ENCODE data around the gene CCDC87. TPM values are rescaled to one million over a fixed set of nuclear protein-coding genes. Genes with fewer than 3 reads are reported as not detected.

CCDC87 gene
- total RNA-seq, 4 donors from 2014 or later: 0.32 to 0.96 TPM; not detected in 2

DNA sequence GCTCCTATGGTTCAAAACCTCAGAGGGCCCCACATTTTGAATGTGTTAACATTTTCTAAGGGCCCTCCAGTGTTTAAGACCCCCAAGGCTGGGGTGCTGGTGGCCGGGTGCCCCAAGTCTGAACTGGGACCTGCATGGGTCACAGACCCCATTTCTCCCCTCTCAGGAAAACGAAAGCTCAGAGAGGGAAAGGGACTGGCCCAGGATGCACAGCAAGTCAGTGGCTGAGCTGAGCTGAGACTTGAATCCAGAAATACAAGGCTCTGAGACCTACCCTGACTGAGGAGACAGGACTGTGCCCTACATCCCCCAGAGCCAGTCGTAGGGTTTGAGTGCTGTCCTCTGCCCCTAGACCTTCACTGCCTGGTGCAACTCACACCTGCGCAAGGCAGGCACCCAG lies 42.0 kb downstream of the CCDC87 start:
- in situ Hi-C loops (cut with MboI; ENCODE audit: low pct_ligation_motif_present in 1 of 4, low pct_unique_long_range_greater_than_20kb in 1 of 4, low sequenced_read_pairs in 3 of 4): loop anchor here in 1 of 4 donors (25.0 kb wide), 1 partner anchor 286 kb away; the partner anchor contains the start of gene RCE1
- H3K9me3 ChIP-seq: no peaks in the 10 kb centered on the region
- no peak for TF ChIP-seq POLR2A (IDR thresholded peaks at IDR 0.05)
- no peak for TF ChIP-seq CTCF (IDR thresholded peaks at IDR 0.05)
- intact Hi-C loops (cut with DNase I; ENCODE audit: low total_unique reads): loop anchor here (10.0 kb wide), 1 partner anchor 284 kb away; no protein-coding TSS in a partner anchor
- H3K36me3 ChIP-seq: no peaks in the 10 kb centered on the region
- DNase-seq: no peak
- H3K4me3 ChIP-seq: no peak overlapping the region
- no peak overlapping the region for H3K27ac ChIP-seq
- WGBS, 2 donors (ENCODE audit: low coverage in 1 of 2): 90 to 91% methylated on average over 2 to 4 of the region's 4 CpGs
- H3K27me3 ChIP-seq: peaks cover 11% of the 10 kb centered on the region
- H3K4me1 ChIP-seq: peaks cover 0 to 9% (median 7%) of the 10 kb centered on the region in 4 donors

GRCh38 chr11:66549696-66550095 lies 43.2 kb downstream of the CCDC87 start:
- Histone ChIP-seq H3K27me3 (peaks cover 11% of the 10 kb centered on the region), H3K27ac (no peak overlapping the region), H3K9me3 (no peaks in the 10 kb centered on the region), H3K36me3 (no peaks in the 10 kb centered on the region), H3K4me3 (no peak overlapping the region), H3K4me1 (peaks cover 6 to 16% (median 14%) of the 10 kb centered on the region in 4 donors)
- WGBS, 2 donors (ENCODE audit: low coverage in 1 of 2): 90 to 96% methylated on average over 3 of the region's 3 CpGs
- intact Hi-C loops (cut with DNase I; ENCODE audit: low total_unique reads) (loop anchor here (10.0 kb wide), 1 partner anchor 285 kb away; no protein-coding TSS in a partner anchor), in situ Hi-C loops (cut with MboI; ENCODE audit: low pct_ligation_motif_present in 1 of 4, low pct_unique_long_range_greater_than_20kb in 1 of 4, low sequenced_read_pairs in 3 of 4) (loop anchor here in 1 of 4 donors (25.0 kb wide), 1 partner anchor 288 kb away; the partner anchor contains the start of gene RCE1)
- no peak for DNase-seq
- TF ChIP-seq POLR2AphosphoS5 (IDR thresholded peaks at IDR 0.05): no peak
- no peak for TF ChIP-seq POLR2A (IDR thresholded peaks at IDR 0.05)
- TF ChIP-seq CTCF (IDR thresholded peaks at IDR 0.05): no peak
- TF ChIP-seq EP300 (IDR thresholded peaks at IDR 0.05; ENCODE audit: low read depth): no peak

DNA sequence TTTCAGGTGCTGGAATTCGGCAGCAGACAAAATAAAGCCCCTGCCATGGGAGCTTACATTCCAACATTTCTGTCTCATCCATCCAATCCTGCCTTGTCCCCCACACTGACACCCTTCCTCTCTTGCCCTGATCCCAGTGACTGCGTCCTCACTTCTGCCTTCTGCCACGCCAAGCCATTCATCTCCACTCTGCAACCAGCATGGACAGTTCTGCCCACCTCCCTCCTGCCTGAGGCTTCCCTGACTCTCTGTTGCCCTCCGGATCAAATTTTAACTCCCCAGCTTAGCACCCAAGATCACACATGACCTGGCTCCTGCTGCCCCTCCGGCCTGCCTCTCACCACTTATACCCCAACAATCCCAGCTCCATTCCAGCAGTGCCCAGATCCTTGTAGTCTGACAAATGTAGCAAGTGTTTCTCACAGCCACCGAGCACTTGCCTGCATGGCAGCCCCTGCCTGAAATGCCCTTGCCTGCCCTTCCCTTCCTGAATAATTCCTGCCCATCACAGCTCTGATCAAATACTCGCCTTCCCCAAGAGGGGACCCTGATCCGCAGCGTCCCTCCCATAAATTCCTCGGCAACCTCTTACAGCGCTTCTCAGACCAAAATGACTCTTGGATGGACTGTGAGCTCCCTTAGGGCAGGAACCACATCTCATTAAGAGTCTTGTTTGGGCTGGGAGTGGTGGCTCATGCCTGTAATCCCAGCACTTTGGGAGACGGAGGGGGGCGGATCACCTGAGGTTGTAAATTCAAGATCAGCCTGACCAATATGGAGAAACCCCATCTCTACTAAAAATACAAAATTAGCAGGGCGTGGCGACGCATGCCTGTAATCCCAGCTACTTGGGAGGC lies 43.9 kb downstream of the CCDC87 start:
- TF ChIP-seq CTCF (IDR thresholded peaks at IDR 0.05) (no peak), EP300 (IDR thresholded peaks at IDR 0.05; ENCODE audit: low read depth) (no peak), POLR2A (IDR thresholded peaks at IDR 0.05) (no peak), POLR2AphosphoS5 (IDR thresholded peaks at IDR 0.05) (no peak)
- Histone ChIP-seq H3K27me3 (peaks cover 11% of the 10 kb centered on the region), H3K9me3 (no peaks in the 10 kb centered on the region), H3K4me1 (peaks cover 6 to 23% (median 15%) of the 10 kb centered on the region in 4 donors), H3K4me3 (no peak overlapping the region), H3K27ac (no peak overlapping the region), H3K36me3 (no peaks in the 10 kb centered on the region)
- no peak for DNase-seq
- intact Hi-C loops (cut with DNase I; ENCODE audit: low total_unique reads): no loop called here
- in situ Hi-C loops (cut with MboI; ENCODE audit: low pct_ligation_motif_present in 1 of 4, low pct_unique_long_range_greater_than_20kb in 1 of 4, low sequenced_read_pairs in 3 of 4): no loop called here
- WGBS, 2 donors (ENCODE audit: low coverage in 1 of 2): 30 to 62% methylated on average over 9 to 16 of the region's 16 CpGs

DNA sequence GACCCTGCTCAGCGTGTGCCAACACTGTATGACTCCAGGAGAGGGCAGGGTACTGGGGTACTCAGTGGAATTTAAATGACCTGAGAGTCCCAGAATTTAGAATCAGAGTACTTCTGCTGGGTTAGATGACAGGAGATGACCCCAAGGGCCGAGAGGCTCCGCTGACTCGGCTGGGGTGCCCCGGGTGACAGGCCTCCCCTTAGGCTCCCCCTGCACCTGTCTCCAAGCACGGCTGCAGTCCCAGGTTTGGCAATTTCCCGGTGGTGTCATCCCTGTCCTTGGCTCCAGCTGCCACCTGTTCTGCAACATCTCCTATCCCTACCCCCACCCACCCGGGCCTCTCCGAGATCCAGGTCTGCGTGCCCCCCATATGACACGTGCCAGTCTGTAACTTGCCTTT lies 44.8 kb downstream of the CCDC87 start:
- no peak for TF ChIP-seq EP300 (IDR thresholded peaks at IDR 0.05; ENCODE audit: low read depth)
- no peak for TF ChIP-seq POLR2A (IDR thresholded peaks at IDR 0.05)
- no peak for TF ChIP-seq CTCF (IDR thresholded peaks at IDR 0.05)
- no peak for TF ChIP-seq POLR2AphosphoS5 (IDR thresholded peaks at IDR 0.05)
- H3K4me1 ChIP-seq: peaks cover 6 to 30% (median 19%) of the 10 kb centered on the region in 4 donors
- in situ Hi-C loops (cut with MboI; ENCODE audit: low pct_ligation_motif_present in 1 of 4, low pct_unique_long_range_greater_than_20kb in 1 of 4, low sequenced_read_pairs in 3 of 4) (no loop called here), intact Hi-C loops (cut with DNase I; ENCODE audit: low total_unique reads) (no loop called here)
- no peak for DNase-seq
- no peak overlapping the region for H3K4me3 ChIP-seq
- 27 to 43% methylated on average over 3 to 11 of the region's 11 CpGs for WGBS, 2 donors (ENCODE audit: low coverage in 1 of 2)
- H3K27ac ChIP-seq: no peak overlapping the region
- H3K36me3 ChIP-seq: no peaks in the 10 kb centered on the region
- peaks cover 11% of the 10 kb centered on the region for H3K27me3 ChIP-seq
- H3K9me3 ChIP-seq: no peaks in the 10 kb centered on the region

All from transverse colon (tissue), 4 donors.